Inflammatory macrophage treated with lipopolysaccharide for 1 hour (primary cell): ENCODE results near the gene TMEM37.

Experiments
- DNase-seq, 2 donors: peaks; one replicate each; pipeline ENCODE4 v3.0.0-alpha.2; 2020 to 2022

Gene TMEM37

DNA sequence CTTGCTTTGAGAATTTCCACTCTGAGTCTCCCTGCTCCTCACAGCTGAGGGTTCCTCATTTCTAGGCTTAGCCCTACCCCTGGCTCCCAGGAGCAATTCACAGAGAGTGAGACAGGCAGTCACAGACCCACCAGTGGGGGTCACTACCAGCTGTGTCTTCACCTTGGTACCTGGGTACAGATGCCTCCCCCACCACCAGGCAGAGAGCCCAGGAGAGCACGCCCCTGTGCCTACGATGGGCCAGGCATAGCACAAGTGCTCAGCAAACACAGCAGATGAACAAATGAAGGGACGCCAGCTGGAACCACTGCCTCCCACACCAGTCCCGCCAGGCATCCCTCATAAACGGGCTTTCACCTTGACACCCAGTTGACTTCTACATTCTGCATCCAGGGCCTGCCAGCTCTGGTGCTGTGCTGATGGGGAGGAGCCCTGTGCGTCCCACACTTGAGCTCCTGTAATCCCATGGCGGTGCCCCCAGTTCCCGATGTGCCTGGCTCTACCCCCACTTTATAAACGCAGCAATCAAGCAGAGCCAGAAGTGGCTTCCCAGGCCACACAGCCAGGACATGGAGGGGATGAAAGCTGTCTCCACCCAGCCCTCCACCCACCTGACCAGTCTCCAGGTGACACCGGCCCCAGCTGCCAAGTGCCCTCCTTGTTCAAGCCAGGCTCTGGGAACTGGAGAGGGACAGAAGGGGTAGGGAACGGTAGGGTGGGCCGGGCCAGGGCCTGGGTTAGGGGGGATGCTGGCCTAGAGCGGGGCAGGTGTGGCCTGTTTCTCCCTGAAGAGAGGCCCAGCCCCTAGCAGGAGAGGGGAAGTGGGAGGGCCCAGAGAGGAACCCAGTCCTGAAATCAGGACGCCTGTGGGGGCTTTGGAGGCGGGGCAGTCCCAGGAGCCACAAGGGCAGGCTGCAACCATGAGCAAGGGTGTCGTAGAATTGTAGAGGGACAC lies 50.1 kb downstream of the TMEM37 start:
- DNase-seq, result no peak

DNA sequence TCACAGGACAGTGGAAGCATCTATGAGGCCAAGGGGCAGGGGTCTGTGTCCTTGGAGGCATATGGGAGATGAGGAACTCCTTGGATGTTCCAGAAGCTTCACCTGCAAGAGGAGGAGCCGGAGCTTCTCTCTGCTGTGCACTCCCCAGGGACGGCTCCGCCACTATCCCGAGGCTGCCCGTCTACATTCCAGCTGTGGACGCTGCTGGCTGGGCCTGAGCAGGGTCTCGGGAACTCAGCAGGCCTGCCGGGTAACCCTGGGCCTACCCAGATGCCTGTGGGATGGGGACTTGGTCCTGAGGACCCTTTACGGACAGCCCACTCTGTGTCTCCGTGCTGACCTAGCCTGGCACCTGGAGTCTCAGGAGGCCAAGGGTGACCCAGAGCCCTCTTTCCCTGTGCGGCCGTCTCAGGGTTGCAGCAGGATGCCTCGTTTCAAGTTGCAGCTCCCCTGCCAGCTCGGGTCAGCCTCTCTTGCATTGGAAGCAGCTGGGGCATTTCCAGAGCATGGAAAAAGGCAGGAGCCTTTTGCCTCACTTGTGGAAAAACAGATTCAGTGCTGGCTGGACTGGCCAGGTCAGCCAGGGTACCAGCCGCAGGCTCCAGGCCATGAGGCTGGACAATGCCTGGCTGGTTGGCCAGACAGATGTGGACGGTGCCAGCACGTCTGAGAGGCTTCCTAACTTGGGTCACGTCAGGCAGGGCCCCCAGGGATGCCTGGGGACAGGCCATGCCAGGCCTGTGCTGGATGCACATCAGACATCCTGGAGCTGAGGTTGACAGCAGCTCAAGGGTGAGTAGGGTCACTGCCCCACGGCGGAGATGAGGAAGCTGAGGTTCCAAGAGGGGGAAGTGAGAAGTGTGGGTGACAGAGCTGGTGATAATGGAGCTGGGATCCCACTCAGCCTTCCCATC lies 51.1 kb downstream of the TMEM37 start:
- peak; percentile 61 to 63 for DNase-seq

DNA sequence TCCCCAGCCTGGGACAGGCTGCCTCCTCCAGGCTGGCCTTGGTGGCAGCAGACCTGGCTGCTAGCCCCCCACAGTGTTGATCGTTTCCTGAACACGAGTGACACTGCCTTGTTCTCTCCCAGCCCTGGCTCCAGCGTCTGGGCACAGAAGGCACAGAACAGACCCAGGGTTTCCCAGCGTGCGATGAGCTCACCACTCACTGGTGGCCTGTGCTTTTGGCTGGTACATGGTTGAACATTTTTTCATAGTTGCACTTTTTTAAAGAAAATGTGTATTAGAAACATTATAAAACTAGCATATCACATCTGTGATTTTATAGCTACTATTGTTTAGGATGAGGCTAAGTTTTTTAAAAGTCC lies 51.7 kb downstream of the TMEM37 start:
- no peak for DNase-seq

DNA sequence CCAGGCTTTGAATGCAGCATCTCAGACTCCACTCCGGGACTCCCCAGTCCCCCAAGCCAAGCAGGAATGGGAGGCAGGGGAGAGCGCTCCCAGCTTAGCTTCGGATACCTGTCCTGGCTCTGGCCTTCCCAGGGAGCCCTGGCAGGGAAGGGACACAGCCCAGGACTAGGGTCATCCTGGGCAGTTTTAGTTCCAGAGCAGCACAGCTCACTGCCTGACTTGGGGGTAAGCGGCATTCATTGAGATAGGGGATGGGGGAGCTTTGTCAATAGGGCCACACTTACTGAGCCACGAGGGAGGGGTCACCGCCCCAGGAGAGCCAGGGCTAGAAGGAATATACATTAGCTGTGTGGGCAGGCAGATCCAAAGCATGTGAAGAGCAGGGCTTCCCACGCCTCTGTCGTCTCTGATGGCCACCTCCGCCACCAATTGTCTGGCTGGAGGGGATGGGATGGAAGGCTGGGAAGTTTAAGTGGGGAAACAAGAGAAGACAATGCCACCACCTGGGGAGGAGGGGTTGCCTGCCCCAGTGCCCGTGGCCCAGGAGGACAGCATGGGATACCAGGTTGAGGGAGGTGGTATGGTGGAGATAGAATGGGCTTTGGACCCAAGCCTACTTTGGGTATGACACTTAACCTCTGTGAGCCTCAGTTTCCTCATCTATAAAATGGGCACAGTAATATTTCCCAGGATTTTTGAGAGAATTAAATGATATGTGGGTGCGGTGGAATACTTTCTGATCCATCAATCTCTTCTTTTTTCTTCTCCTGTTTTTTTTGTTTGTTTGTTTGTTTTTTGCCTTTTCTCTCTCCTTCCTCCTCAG lies 52.5 kb downstream of the TMEM37 start:
- DNase-seq, result no peak

DNA sequence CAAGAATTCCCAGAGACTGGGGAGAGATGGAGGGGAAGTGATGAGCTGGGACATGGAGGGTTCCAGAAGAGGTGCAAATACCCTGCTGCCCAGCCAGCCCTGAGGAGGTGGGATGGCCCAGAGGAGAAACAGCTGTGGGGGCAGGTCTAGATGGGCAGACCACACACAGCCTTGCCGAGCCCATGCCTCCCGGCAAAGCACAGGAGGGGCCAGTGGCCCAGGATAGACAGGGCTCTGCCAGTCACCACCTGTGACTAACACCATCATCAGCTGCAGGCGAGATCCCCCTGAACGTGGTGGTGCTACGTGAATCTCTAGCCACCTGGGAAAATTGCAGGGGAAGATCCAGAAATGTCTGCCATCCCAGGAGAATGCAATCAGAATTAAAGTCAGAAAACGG lies 53.2 kb downstream of the TMEM37 start:
- DNase-seq, result no peak

DNA sequence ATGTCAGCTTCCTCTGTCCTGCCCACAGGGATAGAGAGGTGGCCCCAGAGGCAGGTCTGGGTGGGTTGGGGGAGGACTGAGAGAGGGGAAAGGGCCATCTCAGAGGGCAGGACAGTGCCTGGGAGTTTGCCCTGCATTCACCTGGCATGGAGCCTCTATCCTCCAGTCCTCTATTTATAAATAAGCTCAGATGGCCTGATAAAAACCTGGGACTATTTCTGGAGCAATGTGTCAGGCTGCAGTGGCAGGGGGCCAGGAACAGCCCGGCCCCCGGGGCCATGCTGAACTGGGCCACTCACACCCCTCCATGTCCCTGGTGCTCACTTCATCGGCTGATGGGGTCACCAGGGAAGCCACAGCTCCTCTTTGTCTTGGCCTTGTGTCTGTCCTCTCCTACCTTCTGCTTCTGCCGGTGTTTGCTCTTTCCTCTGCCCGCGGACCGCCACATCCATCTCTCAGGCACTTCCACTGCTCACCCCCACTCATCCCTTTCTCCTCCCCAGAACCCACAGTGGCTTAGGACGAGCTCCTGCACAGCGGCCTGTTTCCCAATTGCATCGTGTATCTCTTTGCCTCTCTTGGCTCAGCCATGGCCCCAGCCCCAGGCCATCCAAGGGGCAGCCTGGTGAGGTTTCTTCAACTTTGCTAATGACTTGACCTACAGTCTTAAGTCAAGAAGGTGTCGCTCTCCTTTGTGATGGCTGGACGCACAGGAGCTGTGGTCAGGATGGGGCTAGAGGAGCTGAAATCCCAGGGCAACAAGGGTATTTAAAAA lies 53.9 kb downstream of the TMEM37 start:
- DNase-seq, result no peak

DNA sequence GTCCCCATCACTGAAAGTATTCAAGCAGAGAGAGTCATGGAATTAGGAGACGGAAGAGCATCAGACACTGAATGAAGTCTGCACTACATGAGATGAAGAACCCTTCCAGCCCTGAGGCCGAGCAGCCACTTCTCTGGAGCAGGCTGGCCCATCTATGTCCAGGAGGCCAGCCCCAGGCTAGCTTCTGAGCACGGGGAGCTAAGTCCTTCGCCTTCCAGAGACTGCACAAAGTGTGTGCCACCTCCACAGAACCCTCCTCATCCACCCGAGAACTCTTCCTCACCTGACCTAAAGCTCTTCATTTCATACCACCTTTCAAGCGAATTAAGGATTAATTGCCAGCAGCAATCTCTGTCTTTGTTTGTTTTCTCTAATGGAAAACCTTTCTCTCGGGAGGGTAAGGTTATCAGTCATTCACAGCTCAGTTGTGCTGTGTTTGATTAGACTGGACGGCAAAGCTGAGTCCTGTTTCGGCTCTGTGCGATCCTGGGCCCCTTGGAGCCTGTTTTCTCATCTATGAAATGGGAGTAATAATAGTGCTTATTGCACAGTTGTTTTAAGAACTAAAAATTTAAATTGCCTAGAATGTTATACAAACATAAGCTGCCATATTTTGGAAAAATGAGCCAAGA lies 54.7 kb downstream of the TMEM37 start:
- DNase-seq, result no peak

DNA sequence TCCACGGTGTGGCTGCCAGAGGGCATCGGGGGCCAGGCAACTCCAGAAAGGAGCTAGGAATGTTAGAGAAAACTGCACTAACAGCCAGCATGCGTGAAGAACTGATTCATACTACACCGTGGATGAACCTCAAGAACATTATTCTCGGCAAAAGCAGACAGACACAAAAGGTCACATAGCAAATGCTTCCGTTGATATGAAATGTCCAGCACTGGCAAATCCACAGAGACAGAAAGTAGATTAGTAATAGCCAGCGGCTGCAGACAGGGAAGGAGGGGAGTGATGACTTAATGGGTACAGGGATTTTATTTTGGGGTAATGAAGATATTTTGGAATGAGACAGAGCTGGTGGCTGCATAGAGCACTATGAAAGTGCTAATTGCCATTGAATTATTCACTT lies 55.2 kb downstream of the TMEM37 start:
- no peak for DNase-seq

DNA sequence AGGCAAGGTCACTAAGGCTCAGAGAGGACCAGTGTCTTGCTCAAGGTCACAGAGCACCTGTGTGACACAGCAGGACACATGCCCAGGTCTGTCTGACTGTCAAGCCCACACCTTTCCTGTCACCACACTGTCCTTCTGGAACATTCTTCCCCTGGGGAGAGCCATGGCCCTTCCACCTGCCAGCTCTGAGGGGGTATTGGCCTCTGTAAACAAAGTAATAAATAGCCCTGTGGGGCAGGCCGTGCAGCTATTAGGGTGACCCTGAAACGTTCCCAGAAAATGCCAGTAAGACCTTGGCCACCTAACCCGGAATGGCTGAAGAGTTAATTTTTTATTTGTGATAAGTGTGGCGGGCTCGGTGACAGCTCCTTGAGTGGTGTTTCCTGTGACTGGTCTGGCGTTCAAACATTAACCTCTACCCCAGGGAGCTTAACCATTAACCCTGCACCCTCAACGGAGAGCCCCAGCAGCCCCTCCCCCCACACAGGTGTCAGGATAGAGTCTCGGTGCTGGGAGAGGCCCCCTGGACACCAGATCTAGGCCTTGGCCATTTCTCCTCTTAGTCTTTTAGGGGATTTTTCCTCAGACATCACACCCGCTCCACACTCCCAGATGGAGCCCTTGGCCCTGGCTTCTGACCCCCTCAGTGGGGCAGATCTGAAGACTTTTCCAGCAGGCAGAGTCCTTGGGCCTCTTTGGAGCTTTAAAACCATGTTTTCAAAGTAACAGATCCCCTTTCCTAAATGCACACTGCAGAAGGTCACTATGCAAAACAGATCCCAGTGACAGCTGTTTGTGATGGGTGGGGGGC lies 56.0 kb downstream of the TMEM37 start:
- DNase-seq, result no peak
